HL-60 (cell line): ENCODE data around the gene PROM2.

ENCODE experiments used
- GABPA ChIP-seq: IDR thresholded peaks from 2 replicates; pipeline ENCODE4 v1.6.1; 2012; ENCODE audit warnings: low read depth
- POLR2AphosphoS5 ChIP-seq: IDR thresholded peaks from 2 replicates; pipeline ENCODE4 v1.6.1; 2012; ENCODE audit warnings: low read depth
- TF ChIP-seq, protein P1 (sequence below): IDR thresholded peaks from one replicate; pipeline ENCODE4 v1.5.1; 2011; ENCODE audit warnings: low read length, control low read depth, inconsistent platforms; ENCODE audit not compliant: insufficient read depth

- TF ChIP-seq, protein P1, sequence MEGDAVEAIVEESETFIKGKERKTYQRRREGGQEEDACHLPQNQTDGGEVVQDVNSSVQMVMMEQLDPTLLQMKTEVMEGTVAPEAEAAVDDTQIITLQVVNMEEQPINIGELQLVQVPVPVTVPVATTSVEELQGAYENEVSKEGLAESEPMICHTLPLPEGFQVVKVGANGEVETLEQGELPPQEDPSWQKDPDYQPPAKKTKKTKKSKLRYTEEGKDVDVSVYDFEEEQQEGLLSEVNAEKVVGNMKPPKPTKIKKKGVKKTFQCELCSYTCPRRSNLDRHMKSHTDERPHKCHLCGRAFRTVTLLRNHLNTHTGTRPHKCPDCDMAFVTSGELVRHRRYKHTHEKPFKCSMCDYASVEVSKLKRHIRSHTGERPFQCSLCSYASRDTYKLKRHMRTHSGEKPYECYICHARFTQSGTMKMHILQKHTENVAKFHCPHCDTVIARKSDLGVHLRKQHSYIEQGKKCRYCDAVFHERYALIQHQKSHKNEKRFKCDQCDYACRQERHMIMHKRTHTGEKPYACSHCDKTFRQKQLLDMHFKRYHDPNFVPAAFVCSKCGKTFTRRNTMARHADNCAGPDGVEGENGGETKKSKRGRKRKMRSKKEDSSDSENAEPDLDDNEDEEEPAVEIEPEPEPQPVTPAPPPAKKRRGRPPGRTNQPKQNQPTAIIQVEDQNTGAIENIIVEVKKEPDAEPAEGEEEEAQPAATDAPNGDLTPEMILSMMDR = no peak
- TF ChIP-seq POLR2AphosphoS5 (no peak), GABPA (no peak)
Observed at GRCh38 chr2:95285542-95285932, 11.3 kb downstream of the PROM2 start.
